Hepatocyte (in vitro differentiated cells): Measurements from ENCODE around the gene PRKG1.

ENCODE experiments used
- EZH2 ChIP-seq: fragments of 200-600 bp; sonication (generic); IDR thresholded peaks from 2 replicates; pipeline ENCODE4 v1.6.1; 2016; ENCODE audit warnings: antibody characterized with exemption, mild to moderate bottlenecking, borderline replicate concordance
- EZH2phosphoT487 ChIP-seq: fragments of 200-600 bp; sonication (generic); IDR thresholded peaks from one replicate; pipeline ENCODE4 v1.6.1; 2018; ENCODE audit warnings: antibody characterized with exemption, mild to moderate bottlenecking, low read depth, moderate library complexity; ENCODE audit not compliant: unreplicated experiment, severe bottlenecking
- TF ChIP-seq, protein P1 (sequence below): fragments of 200-600 bp; sonication (generic); IDR thresholded peaks from 2 replicates; pipeline ENCODE4 v1.5.1; 2016; ENCODE audit warnings: antibody characterized with exemption, mild to moderate bottlenecking; ENCODE audit not compliant: poor library complexity

DNA sequence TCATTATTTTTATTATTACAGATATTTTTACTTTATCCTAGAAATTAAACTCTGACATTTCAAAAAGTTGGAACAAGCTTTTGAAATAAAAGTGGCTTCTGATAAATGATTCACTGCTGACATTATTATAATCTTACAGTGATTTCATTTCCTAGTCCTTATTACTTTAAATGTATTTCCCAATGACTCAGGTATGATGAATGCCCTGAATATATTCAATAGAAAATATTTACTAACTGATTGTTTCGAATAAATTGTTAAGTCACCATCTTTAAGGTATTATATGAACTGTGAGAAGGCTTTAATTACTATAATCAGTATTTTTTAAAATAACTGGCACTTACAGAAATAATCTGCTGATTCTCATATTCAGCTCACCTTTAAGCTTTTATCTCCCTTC, 1261.4 kb downstream of the PRKG1 start:
- TF ChIP-seq, protein P1, sequence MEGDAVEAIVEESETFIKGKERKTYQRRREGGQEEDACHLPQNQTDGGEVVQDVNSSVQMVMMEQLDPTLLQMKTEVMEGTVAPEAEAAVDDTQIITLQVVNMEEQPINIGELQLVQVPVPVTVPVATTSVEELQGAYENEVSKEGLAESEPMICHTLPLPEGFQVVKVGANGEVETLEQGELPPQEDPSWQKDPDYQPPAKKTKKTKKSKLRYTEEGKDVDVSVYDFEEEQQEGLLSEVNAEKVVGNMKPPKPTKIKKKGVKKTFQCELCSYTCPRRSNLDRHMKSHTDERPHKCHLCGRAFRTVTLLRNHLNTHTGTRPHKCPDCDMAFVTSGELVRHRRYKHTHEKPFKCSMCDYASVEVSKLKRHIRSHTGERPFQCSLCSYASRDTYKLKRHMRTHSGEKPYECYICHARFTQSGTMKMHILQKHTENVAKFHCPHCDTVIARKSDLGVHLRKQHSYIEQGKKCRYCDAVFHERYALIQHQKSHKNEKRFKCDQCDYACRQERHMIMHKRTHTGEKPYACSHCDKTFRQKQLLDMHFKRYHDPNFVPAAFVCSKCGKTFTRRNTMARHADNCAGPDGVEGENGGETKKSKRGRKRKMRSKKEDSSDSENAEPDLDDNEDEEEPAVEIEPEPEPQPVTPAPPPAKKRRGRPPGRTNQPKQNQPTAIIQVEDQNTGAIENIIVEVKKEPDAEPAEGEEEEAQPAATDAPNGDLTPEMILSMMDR = no peak
- TF ChIP-seq EZH2 = no peak
- no peak for TF ChIP-seq EZH2phosphoT487
